WTC11 (cell line): ENCODE results near the gene TOP2B. TPM values are rescaled to one million over a fixed set of nuclear protein-coding genes. Genes with fewer than 3 reads are reported as not detected.

Experiments used
- ATAC-seq: fragments of 200-7000 bp; cut with Tn5 transposase; 2 replicates; pipeline ENCODE4 v1.10.0; 2021; ENCODE audit warnings: mild to moderate bottlenecking, moderate library complexity
- CTCF ChIA-PET: fragments of 300-600 bp; sonication (Branson Sonifier 250); formaldehyde crosslinking; loops from one replicate; lab custom pipeline; 2021; ENCODE audit warnings: antibody characterized with exemption; lab: Charles Lee
- POLR2A ChIA-PET: fragments of 350-600 bp; sonication (Branson Sonifier 250); formaldehyde crosslinking; loops from one replicate; lab custom pipeline; 2021; ENCODE audit warnings: antibody characterized with exemption; lab: Charles Lee
- DNase-seq: peaks from one replicate; pipeline ENCODE4 v3.0.0; 2021; ENCODE audit warnings: low spot score
- H3K27ac Mint-ChIP-seq: 2 replicates; pipeline ENCODE4 v1.8.0; 2021; ENCODE audit warnings: mixed read lengths
- H3K27me3 Mint-ChIP-seq: 2 replicates; pipeline ENCODE4 v1.8.0; 2021; ENCODE audit warnings: low read depth, mild to moderate bottlenecking, moderate library complexity, mixed read lengths
- H3K36me3 Mint-ChIP-seq: 2 replicates; pipeline ENCODE4 v1.8.0; 2021; ENCODE audit warnings: mixed read lengths
- H3K4me1 Mint-ChIP-seq: 2 replicates; pipeline ENCODE4 v1.8.0; 2022; ENCODE audit warnings: mixed read lengths
- H3K4me3 Mint-ChIP-seq: 2 replicates; pipeline ENCODE4 v1.8.0; 2021; ENCODE audit warnings: mild to moderate bottlenecking, moderate library complexity, mixed read lengths
- H3K9me3 Mint-ChIP-seq: 2 replicates; pipeline ENCODE4 v1.8.0; 2021; ENCODE audit warnings: mixed read lengths
- EMX1 ChIP-seq: fragments of 250-450 bp; sonication (Bioruptor Pico); IDR thresholded peaks from 2 replicates; pipeline ENCODE4 v1.8.0; 2021; ENCODE audit warnings: mild to moderate bottlenecking
- ETV6 ChIP-seq: sonication (generic); formaldehyde crosslinking; IDR thresholded peaks from 2 replicates; pipeline ENCODE4 v1.8.1; 2022; ENCODE audit warnings: mild to moderate bottlenecking, missing genetic modification reagents
- IRF2 ChIP-seq: sonication (generic); formaldehyde crosslinking; IDR thresholded peaks from 2 replicates; pipeline ENCODE4 v1.8.0; 2022; ENCODE audit warnings: low read depth, missing genetic modification reagents, borderline replicate concordance
- MYBL2 ChIP-seq: sonication (generic); formaldehyde crosslinking; IDR thresholded peaks from 2 replicates; pipeline ENCODE4 v1.8.1; 2023; ENCODE audit warnings: mild to moderate bottlenecking, moderate library complexity, missing genetic modification reagents
- NFYB ChIP-seq: sonication (generic); formaldehyde crosslinking; conservative IDR thresholded peaks from 2 replicates; pipeline ENCODE4 v1.8.0; 2022; ENCODE audit warnings: low read depth, missing genetic modification reagents
- NR1H2 ChIP-seq: sonication (generic); formaldehyde crosslinking; IDR thresholded peaks from 2 replicates; pipeline ENCODE4 v1.9.0; 2021; ENCODE audit warnings: mild to moderate bottlenecking, moderate library complexity, missing genetic modification reagents
- PRRX2 ChIP-seq: fragments of 250-450 bp; sonication (Bioruptor Pico); IDR thresholded peaks from 2 replicates; pipeline ENCODE4 v1.8.0; 2021; ENCODE audit warnings: mild to moderate bottlenecking
- TEAD1 ChIP-seq: sonication (generic); formaldehyde crosslinking; IDR thresholded peaks from 2 replicates; pipeline ENCODE4 v1.8.0; 2022; ENCODE audit warnings: mild to moderate bottlenecking, missing genetic modification reagents
- ZNF121 ChIP-seq: sonication (generic); formaldehyde crosslinking; IDR thresholded peaks from 2 replicates; pipeline ENCODE4 v1.8.0; 2023; ENCODE audit warnings: missing genetic modification reagents
- ZNF263 ChIP-seq: sonication (generic); formaldehyde crosslinking; IDR thresholded peaks from 2 replicates; pipeline ENCODE4 v1.8.1; 2022; ENCODE audit warnings: low read depth, mild to moderate bottlenecking, moderate library complexity, missing genetic modification reagents
- ZNF396 ChIP-seq: fragments of 250-450 bp; sonication (Bioruptor Pico); IDR thresholded peaks from 2 replicates; pipeline ENCODE4 v1.8.0; 2021; ENCODE audit warnings: mild to moderate bottlenecking, moderate library complexity, borderline replicate concordance
- ZNF416 ChIP-seq: fragments of 250-450 bp; sonication (Bioruptor Pico); IDR thresholded peaks from 2 replicates; pipeline ENCODE4 v1.9.0; 2021; ENCODE audit warnings: mild to moderate bottlenecking, inconsistent platforms
- total RNA-seq: library from RNA; stranded (reverse); gene quantifications from 3 replicates; pipeline ENCODE4 v1.2.3, GENCODE V29; 2021
- TF ChIP-seq, protein P1 (sequence below): fragments of 250-450 bp; sonication (Bioruptor Pico); IDR thresholded peaks from 2 replicates; pipeline ENCODE4 v1.9.0; 2021; ENCODE audit warnings: mild to moderate bottlenecking, borderline replicate concordance
- TF ChIP-seq, protein P2 (sequence below): sonication (generic); formaldehyde crosslinking; IDR thresholded peaks from 2 replicates; pipeline ENCODE4 v1.8.0; 2022; ENCODE audit warnings: missing genetic modification reagents
- TF ChIP-seq, protein P3 (sequence below): sonication (generic); formaldehyde crosslinking; conservative IDR thresholded peaks from 2 replicates; pipeline ENCODE4 v1.8.1; 2023; ENCODE audit warnings: mild to moderate bottlenecking, low read depth, missing genetic modification reagents, moderate library complexity

The TOP2B gene
- total RNA-seq, 1 experiment from 2014 or later = 151 TPM

DNA sequence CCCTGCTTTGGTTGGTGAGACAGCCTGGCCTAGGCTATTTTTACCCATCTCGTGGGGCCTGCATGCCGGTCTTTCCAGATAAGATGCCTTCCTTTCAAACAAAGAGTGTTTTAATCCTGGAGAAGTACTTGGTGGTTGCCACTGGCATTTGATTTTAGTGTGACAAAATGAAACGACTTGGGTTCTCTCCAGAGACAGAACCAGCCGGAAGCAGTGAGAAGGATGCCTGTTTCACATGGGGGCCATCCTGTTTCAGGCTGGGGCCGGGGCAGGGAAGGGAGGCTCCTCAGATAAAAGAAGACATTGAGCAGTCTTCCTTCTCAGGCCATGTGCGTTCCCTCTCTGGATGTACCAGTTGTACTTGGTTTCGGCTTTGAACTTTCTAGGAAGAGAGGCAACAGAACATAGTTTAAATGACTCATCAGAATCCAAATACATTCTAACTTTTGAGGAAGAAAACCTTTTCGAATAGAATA, 74.9 kb downstream of the TOP2B start (continued):
- TF ChIP-seq TEAD1 (CRISPR knock-in tag) = no peak

DNA sequence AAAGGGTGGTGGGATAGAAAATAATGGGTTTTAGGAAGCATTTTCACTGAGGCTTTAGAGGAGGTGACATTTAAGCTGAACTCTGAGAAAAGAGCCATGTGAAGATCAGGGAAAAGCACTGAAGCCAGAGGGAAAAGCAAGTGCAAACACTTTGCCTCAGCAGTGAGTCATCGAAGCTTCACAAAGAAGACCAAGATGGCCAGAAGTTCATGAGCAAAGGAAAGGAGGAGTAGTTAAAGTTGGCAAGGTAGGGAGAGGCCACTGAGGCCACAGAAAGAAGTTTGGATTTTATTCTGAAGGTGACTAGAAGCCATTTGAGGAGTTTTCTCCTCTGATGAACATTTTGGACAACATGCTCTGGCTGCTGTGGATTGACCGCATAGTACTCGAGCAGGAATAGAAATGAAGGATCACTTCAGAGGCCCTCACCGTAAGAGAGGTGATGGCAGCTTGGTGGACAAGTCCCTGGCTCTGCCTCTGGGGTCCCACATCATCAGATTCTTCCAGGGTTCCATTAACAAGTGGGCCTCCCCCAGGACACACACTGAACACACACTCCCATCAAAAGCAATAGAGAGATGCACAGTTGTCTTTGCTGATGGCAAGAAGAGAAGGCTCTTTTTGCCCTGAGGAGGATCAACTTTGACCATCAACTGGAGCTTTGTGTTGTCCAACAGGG, 75.5 kb downstream of the TOP2B start:
- Mint-ChIP-seq H3K27me3 (no peaks in the 10 kb centered on the region), H3K4me1 (peaks cover 12% of the 10 kb centered on the region), H3K4me3 (no peak overlapping the region), H3K9me3 (peaks cover 10% of the 10 kb centered on the region), H3K36me3 (no peaks in the 10 kb centered on the region), H3K27ac (no peak overlapping the region)
- ChIA-PET POLR2A (no interaction called here), CTCF (no interaction called here)
- DNase-seq (no peak), ATAC-seq (no peak)
- TF ChIP-seq ZNF396 (CRISPR knock-in tag) (no peak), ZNF121 (CRISPR knock-in tag) (no peak), TEAD1 (CRISPR knock-in tag) (no peak), PRRX2 (CRISPR knock-in tag) (no peak), IRF2 (CRISPR knock-in tag) (no peak), ZNF416 (CRISPR knock-in tag) (no peak), ETV6 (CRISPR knock-in tag) (no peak), NR1H2 (CRISPR knock-in tag) (no peak)
- TF ChIP-seq, protein P1, sequence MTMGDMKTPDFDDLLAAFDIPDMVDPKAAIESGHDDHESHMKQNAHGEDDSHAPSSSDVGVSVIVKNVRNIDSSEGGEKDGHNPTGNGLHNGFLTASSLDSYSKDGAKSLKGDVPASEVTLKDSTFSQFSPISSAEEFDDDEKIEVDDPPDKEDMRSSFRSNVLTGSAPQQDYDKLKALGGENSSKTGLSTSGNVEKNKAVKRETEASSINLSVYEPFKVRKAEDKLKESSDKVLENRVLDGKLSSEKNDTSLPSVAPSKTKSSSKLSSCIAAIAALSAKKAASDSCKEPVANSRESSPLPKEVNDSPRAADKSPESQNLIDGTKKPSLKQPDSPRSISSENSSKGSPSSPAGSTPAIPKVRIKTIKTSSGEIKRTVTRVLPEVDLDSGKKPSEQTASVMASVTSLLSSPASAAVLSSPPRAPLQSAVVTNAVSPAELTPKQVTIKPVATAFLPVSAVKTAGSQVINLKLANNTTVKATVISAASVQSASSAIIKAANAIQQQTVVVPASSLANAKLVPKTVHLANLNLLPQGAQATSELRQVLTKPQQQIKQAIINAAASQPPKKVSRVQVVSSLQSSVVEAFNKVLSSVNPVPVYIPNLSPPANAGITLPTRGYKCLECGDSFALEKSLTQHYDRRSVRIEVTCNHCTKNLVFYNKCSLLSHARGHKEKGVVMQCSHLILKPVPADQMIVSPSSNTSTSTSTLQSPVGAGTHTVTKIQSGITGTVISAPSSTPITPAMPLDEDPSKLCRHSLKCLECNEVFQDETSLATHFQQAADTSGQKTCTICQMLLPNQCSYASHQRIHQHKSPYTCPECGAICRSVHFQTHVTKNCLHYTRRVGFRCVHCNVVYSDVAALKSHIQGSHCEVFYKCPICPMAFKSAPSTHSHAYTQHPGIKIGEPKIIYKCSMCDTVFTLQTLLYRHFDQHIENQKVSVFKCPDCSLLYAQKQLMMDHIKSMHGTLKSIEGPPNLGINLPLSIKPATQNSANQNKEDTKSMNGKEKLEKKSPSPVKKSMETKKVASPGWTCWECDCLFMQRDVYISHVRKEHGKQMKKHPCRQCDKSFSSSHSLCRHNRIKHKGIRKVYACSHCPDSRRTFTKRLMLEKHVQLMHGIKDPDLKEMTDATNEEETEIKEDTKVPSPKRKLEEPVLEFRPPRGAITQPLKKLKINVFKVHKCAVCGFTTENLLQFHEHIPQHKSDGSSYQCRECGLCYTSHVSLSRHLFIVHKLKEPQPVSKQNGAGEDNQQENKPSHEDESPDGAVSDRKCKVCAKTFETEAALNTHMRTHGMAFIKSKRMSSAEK (CRISPR knock-in tag) = no peak
- TF ChIP-seq, protein P2, sequence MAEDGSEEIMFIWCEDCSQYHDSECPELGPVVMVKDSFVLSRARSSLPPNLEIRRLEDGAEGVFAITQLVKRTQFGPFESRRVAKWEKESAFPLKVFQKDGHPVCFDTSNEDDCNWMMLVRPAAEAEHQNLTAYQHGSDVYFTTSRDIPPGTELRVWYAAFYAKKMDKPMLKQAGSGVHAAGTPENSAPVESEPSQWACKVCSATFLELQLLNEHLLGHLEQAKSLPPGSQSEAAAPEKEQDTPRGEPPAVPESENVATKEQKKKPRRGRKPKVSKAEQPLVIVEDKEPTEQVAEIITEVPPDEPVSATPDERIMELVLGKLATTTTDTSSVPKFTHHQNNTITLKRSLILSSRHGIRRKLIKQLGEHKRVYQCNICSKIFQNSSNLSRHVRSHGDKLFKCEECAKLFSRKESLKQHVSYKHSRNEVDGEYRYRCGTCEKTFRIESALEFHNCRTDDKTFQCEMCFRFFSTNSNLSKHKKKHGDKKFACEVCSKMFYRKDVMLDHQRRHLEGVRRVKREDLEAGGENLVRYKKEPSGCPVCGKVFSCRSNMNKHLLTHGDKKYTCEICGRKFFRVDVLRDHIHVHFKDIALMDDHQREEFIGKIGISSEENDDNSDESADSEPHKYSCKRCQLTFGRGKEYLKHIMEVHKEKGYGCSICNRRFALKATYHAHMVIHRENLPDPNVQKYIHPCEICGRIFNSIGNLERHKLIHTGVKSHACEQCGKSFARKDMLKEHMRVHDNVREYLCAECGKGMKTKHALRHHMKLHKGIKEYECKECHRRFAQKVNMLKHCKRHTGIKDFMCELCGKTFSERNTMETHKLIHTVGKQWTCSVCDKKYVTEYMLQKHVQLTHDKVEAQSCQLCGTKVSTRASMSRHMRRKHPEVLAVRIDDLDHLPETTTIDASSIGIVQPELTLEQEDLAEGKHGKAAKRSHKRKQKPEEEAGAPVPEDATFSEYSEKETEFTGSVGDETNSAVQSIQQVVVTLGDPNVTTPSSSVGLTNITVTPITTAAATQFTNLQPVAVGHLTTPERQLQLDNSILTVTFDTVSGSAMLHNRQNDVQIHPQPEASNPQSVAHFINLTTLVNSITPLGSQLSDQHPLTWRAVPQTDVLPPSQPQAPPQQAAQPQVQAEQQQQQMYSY = no peak

DNA sequence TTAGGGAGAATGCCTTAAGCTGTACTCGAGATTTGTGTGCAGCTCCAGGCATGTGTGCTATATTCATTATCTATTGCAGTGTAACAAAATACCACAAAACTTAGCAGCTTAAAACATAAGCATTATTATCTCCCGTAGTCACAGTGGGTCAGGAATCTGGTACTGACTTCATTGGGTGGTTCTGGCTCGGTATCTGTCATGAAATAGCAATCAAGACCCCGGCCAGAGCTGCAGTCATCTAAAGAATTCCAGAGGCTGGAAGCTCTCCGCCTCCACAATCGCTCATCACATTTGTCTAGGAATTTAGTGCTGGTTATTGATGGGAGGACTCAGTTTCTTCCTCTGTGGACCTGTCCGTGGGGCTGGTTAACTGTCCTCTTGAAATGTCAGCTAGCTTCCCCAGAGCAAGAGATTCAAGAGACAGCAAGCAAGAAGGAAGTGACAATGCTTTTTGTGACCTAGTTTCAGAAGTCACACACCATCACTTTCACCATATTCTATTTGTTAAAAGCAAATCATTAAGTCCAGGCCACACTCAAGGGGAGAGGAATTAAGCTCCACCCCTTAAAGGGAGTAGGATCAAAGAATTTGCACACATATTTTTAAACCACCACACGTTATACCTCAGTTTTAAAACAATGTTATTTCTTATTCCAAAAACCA, 76.1 kb downstream of the TOP2B start:
- CTCF ChIA-PET = no interaction called here
- H3K9me3 Mint-ChIP-seq = peaks cover 10% of the 10 kb centered on the region
- ATAC-seq (no peak), DNase-seq (no peak)
- no peaks in the 10 kb centered on the region for H3K36me3 Mint-ChIP-seq
- no peak overlapping the region for H3K27ac Mint-ChIP-seq
- peaks cover 6% of the 10 kb centered on the region for H3K4me1 Mint-ChIP-seq
- H3K27me3 Mint-ChIP-seq = no peaks in the 10 kb centered on the region
- no peak overlapping the region for H3K4me3 Mint-ChIP-seq
- POLR2A ChIA-PET = no interaction called here
- TF ChIP-seq, protein P3, sequence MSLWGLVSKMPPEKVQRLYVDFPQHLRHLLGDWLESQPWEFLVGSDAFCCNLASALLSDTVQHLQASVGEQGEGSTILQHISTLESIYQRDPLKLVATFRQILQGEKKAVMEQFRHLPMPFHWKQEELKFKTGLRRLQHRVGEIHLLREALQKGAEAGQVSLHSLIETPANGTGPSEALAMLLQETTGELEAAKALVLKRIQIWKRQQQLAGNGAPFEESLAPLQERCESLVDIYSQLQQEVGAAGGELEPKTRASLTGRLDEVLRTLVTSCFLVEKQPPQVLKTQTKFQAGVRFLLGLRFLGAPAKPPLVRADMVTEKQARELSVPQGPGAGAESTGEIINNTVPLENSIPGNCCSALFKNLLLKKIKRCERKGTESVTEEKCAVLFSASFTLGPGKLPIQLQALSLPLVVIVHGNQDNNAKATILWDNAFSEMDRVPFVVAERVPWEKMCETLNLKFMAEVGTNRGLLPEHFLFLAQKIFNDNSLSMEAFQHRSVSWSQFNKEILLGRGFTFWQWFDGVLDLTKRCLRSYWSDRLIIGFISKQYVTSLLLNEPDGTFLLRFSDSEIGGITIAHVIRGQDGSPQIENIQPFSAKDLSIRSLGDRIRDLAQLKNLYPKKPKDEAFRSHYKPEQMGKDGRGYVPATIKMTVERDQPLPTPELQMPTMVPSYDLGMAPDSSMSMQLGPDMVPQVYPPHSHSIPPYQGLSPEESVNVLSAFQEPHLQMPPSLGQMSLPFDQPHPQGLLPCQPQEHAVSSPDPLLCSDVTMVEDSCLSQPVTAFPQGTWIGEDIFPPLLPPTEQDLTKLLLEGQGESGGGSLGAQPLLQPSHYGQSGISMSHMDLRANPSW (CRISPR knock-in tag) = no peak
- TF ChIP-seq EMX1 (CRISPR knock-in tag) (no peak), MYBL2 (CRISPR knock-in tag) (no peak), ZNF396 (CRISPR knock-in tag) (no peak), NFYB (CRISPR knock-in tag) (no peak), ZNF263 (no peak)
